HG03064 (cell line): ENCODE measurements around the gene CCDC88C.
"Not testable (repeated sequence)": the region's sequence is repeated elsewhere in the genome, so short reads cannot be mapped to it uniquely, and the experiment has no call there.

Experiments
- ATAC-seq: cut with Tn5 transposase; IDR thresholded peaks from one replicate; pipeline ENCODE4 v1.9.1; 2021; ENCODE audit warnings: low read depth; ENCODE audit not compliant: unreplicated experiment

CCDC88C gene

GRCh38 chr14:91280129-91280528 lies 137.5 kb downstream of the CCDC88C start:
- no peak for ATAC-seq

DNA sequence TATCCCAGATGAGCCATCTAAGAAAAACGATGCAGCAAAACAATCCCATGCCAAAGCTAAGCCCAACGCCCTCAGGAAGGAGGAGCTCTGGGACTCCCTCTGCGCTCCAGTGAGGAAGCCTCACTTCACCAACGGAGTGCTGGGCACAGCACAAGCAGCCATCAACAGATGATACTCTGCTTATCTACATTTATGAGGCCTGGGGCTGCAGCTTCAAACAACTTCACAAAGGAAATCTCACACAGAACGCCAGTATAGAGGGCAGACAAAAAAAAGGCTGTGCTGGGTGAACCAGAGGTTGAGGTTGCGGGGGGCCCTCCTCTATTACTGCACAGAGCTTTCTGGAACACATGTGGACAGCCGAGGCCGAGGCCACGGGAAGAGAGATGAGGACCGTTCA lies 138.3 kb downstream of the CCDC88C start:
- ATAC-seq = no peak

GRCh38 chr14:91278383-91278715 lies 139.3 kb downstream of the CCDC88C start:
- no peak for ATAC-seq

GRCh38 chr14:91277546-91278382 lies 139.9 kb downstream of the CCDC88C start:
- no peak for ATAC-seq

- no peak for ATAC-seq
Observed at GRCh38 chr14:91274796-91275195, 142.8 kb downstream of the CCDC88C start.

GRCh38 chr14:91273885-91274273 lies 143.7 kb downstream of the CCDC88C start:
- ATAC-seq = no peak

DNA sequence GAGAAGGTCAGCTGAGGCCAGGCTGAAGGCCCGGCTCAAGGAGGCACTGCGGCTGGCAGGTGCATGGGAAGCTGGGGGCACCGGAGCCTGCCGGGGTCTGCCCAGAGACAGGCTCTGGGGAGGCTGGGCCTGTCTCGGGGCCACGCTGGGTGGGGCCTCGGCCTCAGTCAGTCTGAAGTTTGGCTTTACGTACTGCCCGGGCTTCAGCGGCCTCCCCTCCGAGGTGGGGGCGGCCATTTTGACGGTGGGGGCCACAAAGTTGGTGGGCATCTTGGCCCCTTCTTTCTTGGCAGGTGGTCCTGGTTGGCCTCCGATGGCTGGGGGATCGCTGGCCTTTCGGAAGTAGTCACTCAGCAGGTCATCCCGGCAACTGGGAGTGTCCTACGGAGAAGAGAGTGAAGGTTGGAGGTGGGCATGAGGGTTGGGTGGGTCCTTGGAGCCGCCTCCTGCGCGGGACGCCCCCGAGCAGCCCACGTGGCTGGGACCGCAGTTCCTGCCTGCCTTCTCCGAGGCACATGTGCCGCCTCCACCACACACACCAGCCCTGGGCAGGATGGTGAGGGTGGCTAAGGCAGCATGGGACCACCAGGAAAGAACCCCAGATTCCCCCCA lies 144.2 kb downstream of the CCDC88C start:
- no peak for ATAC-seq

- ATAC-seq = no peak
Observed at GRCh38 chr14:91272341-91273272, 145.0 kb downstream of the CCDC88C start.

GRCh38 chr14:91271639-91272038 lies 146.0 kb downstream of the CCDC88C start:
- no peak for ATAC-seq

- ATAC-seq = no peak
Observed at GRCh38 chr14:91270619-91271018, 147.0 kb downstream of the CCDC88C start.

DNA sequence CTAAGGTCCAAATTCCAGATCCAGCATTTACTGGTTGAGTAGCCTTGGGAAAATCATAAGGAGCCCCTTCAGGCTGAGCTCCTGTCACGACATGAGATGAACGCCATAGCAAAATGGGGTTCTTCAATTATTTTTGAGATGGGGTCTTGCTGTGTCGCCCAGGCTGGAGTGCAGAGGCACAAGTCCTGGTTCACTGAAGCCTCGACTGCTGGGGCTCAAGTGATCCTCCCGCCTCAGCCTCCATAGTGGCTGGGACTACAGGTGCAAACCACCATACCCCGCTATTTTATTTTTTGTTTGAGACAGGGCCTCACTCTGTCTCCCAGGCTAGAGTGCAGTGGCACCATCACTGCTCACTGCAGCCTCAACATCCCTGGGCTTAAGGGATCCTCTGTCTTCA lies 147.4 kb downstream of the CCDC88C start:
- ATAC-seq = no peak

DNA sequence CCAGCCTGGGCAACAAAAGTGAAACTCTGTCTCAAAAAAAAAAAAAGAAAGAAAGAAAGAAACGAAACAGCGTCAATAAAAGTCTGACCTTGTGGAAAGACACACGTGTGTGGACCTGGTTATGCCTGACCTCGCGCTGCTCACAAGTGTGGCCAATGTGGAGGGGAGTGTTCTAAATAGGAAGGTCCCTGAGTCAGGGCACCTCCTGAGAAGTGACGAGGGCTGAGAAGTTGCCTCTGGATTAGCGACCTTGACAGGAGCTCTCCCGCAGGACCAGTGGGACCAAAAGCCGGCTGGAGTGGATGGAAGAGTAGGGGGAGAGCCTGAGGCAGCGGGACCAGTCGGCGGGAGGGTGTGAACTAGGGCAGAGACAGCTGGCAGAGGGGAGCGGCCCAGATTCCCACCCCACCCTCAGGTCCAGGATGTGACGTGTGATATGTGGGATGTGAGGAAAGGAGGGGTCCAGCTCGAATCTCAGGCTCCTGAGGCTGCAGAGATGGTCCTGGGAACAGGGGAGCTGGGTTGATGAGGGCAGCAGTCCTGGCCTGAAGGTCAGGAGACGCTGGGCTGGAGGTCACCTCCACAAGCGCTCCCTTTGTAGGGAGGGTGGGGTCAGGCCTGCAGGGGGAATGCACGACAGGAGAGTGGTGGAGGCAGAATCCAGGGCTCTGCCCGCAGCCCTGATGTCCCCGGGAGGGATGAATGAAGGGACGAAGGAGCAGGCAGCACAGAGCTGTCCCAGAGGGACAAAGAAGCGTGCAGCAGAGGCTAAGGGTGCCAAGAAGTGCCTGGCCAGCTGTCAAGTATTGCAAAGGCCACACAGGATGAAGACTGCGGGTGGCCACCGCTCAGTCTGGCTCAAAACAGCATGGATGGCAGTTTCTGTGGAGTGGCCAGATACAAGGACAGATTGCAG lies 148.3 kb downstream of the CCDC88C start:
- ATAC-seq = no peak

DNA sequence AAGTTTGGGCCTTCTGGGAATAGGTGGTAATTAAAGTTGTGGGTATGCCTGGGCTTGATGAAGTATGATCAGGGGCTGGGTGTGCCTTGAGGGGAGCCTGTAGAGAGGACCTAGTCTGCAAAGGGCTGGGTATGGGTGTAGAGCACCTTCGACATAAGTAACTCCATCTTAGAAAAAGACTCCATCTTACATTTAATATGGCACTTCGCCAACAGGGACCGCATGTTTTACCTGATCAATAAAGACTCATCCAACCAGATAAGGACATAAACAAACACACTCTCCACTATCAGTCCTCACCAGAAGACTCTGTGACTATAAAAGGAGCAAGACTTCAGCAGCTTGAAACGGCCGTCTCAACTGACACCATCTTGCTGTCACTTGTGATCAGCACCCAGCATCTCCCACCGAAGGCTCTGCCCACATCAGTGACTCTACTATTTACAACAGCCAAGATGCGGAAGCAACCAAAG lies 149.6 kb downstream of the CCDC88C start:
- no peak for ATAC-seq

GRCh38 chr14:91266276-91266675 lies 151.3 kb downstream of the CCDC88C start:
- not testable (repeated sequence) for ATAC-seq

DNA sequence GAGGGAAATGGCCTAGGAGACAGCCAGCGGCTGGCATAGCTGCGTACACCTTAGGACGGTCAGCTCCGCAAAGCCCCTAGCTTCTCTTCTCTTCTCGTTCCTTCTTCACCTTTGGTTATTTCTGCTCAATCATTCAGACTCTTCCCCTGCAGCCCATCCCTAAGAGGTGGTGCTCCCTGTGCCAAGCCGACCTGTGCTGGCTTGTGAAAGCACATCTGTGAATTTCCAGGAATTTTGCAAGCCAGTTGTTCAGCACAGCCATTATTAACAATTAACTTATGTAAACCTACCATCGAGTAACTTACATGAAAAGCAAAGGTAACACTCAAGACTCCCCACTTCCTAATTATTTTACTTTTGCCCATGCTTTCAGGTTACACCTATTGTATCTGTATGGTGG lies 152.2 kb downstream of the CCDC88C start:
- ATAC-seq = no peak

- ATAC-seq = no peak
Observed at GRCh38 chr14:91264151-91265150, 153.2 kb downstream of the CCDC88C start.

- ATAC-seq = no peak
Observed at GRCh38 chr14:91263329-91263728, 154.3 kb downstream of the CCDC88C start.

DNA sequence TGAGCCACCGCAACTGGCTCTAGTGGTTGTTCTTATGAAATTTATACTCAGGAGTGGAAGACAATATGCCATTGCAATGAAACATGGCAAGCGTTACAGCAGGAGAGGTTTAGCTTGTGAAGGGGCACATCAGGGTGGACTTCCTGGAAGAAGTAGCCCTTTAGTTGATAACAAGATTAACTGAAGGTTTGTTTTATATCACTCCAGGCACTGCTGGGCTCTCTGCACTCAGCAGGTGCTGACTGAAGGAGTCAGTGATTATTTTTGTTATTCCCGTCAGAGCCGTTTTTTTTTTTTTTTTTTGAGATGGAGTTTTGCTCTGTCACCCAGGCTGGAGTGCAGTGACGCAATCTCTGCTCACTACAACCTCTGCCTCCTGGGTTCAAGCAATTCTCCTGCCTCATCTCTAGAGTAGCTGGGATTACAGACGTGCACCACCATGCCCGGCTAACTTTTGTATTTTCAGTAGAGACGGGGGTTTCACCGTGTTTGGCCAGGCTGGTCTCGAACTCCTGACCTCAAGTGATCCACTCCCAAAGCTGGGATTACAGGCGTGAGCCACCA lies 155.6 kb downstream of the CCDC88C start:
- ATAC-seq = no peak

DNA sequence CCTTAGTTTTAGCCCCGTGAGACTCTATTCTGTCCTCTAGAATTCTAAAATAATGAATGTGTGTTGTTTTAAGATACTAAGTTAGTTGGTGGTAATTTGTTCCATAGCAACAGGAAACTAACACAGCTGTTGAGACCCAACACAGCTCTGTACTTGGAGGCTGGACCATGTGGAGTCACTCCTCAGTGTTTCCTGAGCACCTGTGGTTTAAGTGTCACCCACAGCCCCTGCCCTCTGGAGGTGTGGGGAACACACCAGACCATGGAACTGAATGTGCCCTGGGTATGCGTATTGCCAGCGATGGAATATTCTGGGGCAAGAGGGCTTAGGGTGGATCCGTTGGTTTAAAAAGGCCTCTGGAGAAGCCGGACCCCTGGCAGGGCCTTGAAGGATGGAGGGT lies 156.5 kb downstream of the CCDC88C start:
- no peak for ATAC-seq
